ENCODE results near the gene SLC1A3.
"Not testable (repeated sequence)": the region's sequence is repeated elsewhere in the genome, so short reads cannot be mapped to it uniquely, and the experiment has no call there.

The SLC1A3 gene

GRCh38 chr5:36642089-36642488 lies 35.7 kb downstream of the SLC1A3 start:
- Histone ChIP-seq H4K20me1 (ENCODE audit: insufficient read depth, low read length, poor library complexity, severe bottlenecking) (no peaks in the 10 kb centered on the region), H3K36me3 (ENCODE audit: insufficient read depth, low read length) (no peaks in the 10 kb centered on the region), H3F3A (ENCODE audit: low read depth) (no peaks in the 10 kb centered on the region), H3K27me3 (ENCODE audit: insufficient read depth, low read length, poor library complexity, severe bottlenecking) (no peaks in the 10 kb centered on the region), H3K79me2 (ENCODE audit: insufficient read depth, low read length) (no peaks in the 10 kb centered on the region), H3K4me2 (ENCODE audit: low read depth, low read length, poor library complexity, severe bottlenecking) (no peak overlapping the region), H3K9me2 (replicated peaks; ENCODE audit: low read depth, low read length) (no peaks in the 10 kb centered on the region), H3K4me1 (ENCODE audit: insufficient read depth, low read length, poor library complexity, severe bottlenecking) (no peaks in the 10 kb centered on the region), H3K4me3 (ENCODE audit: low read length, poor library complexity, severe bottlenecking) (no peak overlapping the region), H2AFZ (ENCODE audit: low read length) (no peak overlapping the region), H3K9ac (ENCODE audit: low read depth, low read length, poor library complexity, severe bottlenecking) (no peak overlapping the region), H3K9me3 (ENCODE audit: insufficient read depth, low read depth, low read length) (no peaks in the 10 kb centered on the region)
- TF ChIP-seq CTCF (conservative IDR thresholded peaks at IDR 0.05; ENCODE audit: low read length) (no peak), EZH2phosphoT487 (IDR thresholded peaks at IDR 0.05; ENCODE audit: borderline replicate concordance) (no peak)

- Histone ChIP-seq H3K4me1 (ENCODE audit: insufficient read depth, low read length, poor library complexity, severe bottlenecking) (no peaks in the 10 kb centered on the region), H4K20me1 (ENCODE audit: insufficient read depth, low read length, poor library complexity, severe bottlenecking) (no peaks in the 10 kb centered on the region), H3K27me3 (ENCODE audit: insufficient read depth, low read length, poor library complexity, severe bottlenecking) (no peaks in the 10 kb centered on the region), H3F3A (ENCODE audit: low read depth) (no peaks in the 10 kb centered on the region), H3K79me2 (ENCODE audit: insufficient read depth, low read length) (no peaks in the 10 kb centered on the region), H3K4me2 (ENCODE audit: low read depth, low read length, poor library complexity, severe bottlenecking) (no peak overlapping the region), H3K9me3 (ENCODE audit: insufficient read depth, low read depth, low read length) (no peaks in the 10 kb centered on the region), H2AFZ (ENCODE audit: low read length) (no peak overlapping the region), H3K9ac (ENCODE audit: low read depth, low read length, poor library complexity, severe bottlenecking) (no peak overlapping the region), H3K36me3 (ENCODE audit: insufficient read depth, low read length) (no peaks in the 10 kb centered on the region), H3K9me2 (replicated peaks; ENCODE audit: low read depth, low read length) (no peaks in the 10 kb centered on the region), H3K4me3 (ENCODE audit: low read length, poor library complexity, severe bottlenecking) (no peak overlapping the region)
- TF ChIP-seq EZH2phosphoT487 (IDR thresholded peaks at IDR 0.05; ENCODE audit: borderline replicate concordance): no peak
- TF ChIP-seq CTCF (conservative IDR thresholded peaks at IDR 0.05; ENCODE audit: low read length): no peak
These were observed 36.8 kb downstream of the SLC1A3 start for GRCh38 chr5:36643162-36643561.

GRCh38 chr5:36643841-36644240 lies 37.4 kb downstream of the SLC1A3 start:
- H3K9me2 ChIP-seq (replicated peaks; ENCODE audit: low read depth, low read length); H3K4me3 ChIP-seq (ENCODE audit: low read length, poor library complexity, severe bottlenecking); H3K9ac ChIP-seq (ENCODE audit: low read depth, low read length, poor library complexity, severe bottlenecking); H3K27me3 ChIP-seq (ENCODE audit: insufficient read depth, low read length, poor library complexity, severe bottlenecking); H3K4me2 ChIP-seq (ENCODE audit: low read depth, low read length, poor library complexity, severe bottlenecking); H3K9me3 ChIP-seq (ENCODE audit: insufficient read depth, low read depth, low read length); H2AFZ ChIP-seq (ENCODE audit: low read length); H3K4me1 ChIP-seq (ENCODE audit: insufficient read depth, low read length, poor library complexity, severe bottlenecking); H3K79me2 ChIP-seq (ENCODE audit: insufficient read depth, low read length); H4K20me1 ChIP-seq (ENCODE audit: insufficient read depth, low read length, poor library complexity, severe bottlenecking); H3F3A ChIP-seq (ENCODE audit: low read depth); H3K36me3 ChIP-seq (ENCODE audit: insufficient read depth, low read length): not testable (repeated sequence)

- H4K20me1 ChIP-seq (ENCODE audit: insufficient read depth, low read length, poor library complexity, severe bottlenecking): no peaks in the 10 kb centered on the region
- no peak overlapping the region for H3K4me3 ChIP-seq (ENCODE audit: low read length, poor library complexity, severe bottlenecking)
- no peaks in the 10 kb centered on the region for H3K36me3 ChIP-seq (ENCODE audit: insufficient read depth, low read length)
- H3F3A ChIP-seq (ENCODE audit: low read depth): no peaks in the 10 kb centered on the region
- H3K79me2 ChIP-seq (ENCODE audit: insufficient read depth, low read length): no peaks in the 10 kb centered on the region
- H3K4me2 ChIP-seq (ENCODE audit: low read depth, low read length, poor library complexity, severe bottlenecking): no peak overlapping the region
- H3K9me3 ChIP-seq (ENCODE audit: insufficient read depth, low read depth, low read length): no peaks in the 10 kb centered on the region
- H2AFZ ChIP-seq (ENCODE audit: low read length): no peak overlapping the region
- H3K4me1 ChIP-seq (ENCODE audit: insufficient read depth, low read length, poor library complexity, severe bottlenecking): no peaks in the 10 kb centered on the region
- H3K9me2 ChIP-seq (replicated peaks; ENCODE audit: low read depth, low read length): no peaks in the 10 kb centered on the region
- TF ChIP-seq CTCF (conservative IDR thresholded peaks at IDR 0.05; ENCODE audit: low read length) (no peak), EZH2phosphoT487 (IDR thresholded peaks at IDR 0.05; ENCODE audit: borderline replicate concordance) (no peak)
- no peak overlapping the region for H3K9ac ChIP-seq (ENCODE audit: low read depth, low read length, poor library complexity, severe bottlenecking)
- H3K27me3 ChIP-seq (ENCODE audit: insufficient read depth, low read length, poor library complexity, severe bottlenecking): no peaks in the 10 kb centered on the region
These were observed 38.3 kb downstream of the SLC1A3 start for GRCh38 chr5:36644727-36645126.
